SK-N-DZ (cell line): ENCODE results near the gene IPCEF1.
A peak's percentile ranks its signal among the peaks of the same experiment; 100 is the strongest.

Experiments
- DNase-seq: peaks from one replicate; pipeline ENCODE4 v3.0.0-alpha.2; 2015; ENCODE audit warnings: low spot score

The IPCEF1 gene

GRCh38 chr6:154371281-154371680, 14.7 kb upstream of the IPCEF1 start:
- no peak for DNase-seq

- DNase-seq = no peak
Measured at GRCh38 chr6:154370545-154370944, 13.9 kb upstream of the IPCEF1 start.

DNA sequence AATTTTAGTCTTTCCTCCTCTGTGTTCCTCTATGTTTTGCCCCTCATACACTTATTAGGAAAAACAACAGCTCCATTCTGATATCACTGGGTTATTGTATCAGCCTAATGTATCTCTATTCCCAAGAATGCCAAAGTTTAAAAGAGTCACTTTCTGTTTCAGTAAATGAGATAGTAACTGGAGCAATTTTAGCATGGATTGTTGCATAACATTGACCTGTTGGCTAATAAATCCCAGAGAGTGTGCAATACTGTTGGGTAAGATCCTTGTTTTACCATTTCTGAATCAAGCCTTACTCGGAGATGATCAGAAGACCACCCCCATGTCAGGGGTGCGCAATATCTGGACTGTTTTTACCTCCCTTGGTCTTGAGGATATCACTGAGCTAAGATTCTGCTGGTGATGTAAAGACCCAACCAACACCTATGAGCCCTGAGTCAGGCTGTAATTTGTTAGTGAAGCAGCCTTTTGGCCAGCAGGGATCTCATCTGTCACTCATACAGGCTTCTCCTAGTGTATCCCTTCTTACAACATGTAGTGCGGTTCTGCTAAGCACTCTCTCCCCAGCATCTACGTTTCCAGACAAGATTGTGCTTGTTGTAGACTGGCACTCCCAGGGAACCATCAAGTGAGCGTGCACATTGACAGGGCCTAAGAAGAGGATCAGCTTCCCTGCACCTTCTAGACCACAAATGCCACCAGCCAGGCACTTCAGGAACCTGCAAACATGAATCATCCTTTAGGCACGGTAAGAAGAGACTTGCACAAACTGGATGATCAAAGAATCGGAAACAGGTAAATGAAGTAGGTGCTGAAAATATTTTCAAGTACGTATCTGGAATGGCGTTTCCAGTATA, 11.5 kb upstream of the IPCEF1 start:
- DNase-seq = no peak

GRCh38 chr6:154367336-154367735, 10.7 kb upstream of the IPCEF1 start:
- no peak for DNase-seq

GRCh38 chr6:154363821-154364220, 7.2 kb upstream of the IPCEF1 start:
- no peak for DNase-seq

DNA sequence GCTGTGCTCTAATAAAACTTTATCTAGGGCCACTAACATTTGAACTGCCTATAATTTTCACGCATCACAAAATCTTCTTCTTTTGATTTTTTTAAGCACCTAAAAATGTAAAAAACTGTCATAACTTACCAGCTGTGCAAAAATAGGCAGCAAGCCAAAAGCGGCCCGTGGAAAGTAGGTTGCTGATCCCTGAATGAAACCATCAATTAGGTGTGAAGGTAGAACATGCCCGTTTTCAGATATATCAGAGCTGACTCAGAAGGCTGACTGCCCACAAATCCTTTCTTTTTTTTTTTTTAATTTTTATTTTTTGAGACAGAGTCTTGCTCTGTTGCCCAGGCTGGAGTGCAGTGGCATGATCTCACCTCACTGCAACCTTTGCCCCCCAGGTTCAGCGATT, 4.9 kb upstream of the IPCEF1 start:
- DNase-seq = no peak

GRCh38 chr6:154360476-154360875, 3.9 kb upstream of the IPCEF1 start:
- DNase-seq = no peak

- no peak for DNase-seq
Measured at GRCh38 chr6:154359679-154360078, 3.1 kb upstream of the IPCEF1 start.

DNA sequence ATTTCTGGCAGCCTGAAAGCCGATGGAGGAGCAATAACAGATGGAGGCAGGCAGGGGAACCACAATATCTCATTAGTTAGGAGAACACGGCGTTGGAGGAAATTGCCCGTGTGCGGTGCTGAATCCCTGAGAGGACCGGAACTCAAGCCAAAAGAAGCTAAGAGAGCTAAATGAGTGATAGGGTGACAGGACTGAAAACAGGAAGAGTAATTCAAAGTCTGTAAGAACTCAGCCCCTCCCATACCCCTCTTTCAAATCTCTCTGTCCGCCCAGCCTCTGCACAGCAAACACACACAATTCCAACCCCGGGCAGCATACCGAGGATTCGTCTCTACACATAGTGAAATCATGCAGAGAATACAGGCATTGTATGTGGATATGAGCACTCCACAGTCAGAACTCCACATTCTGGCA, 2.6 kb upstream of the IPCEF1 start:
- no peak for DNase-seq

GRCh38 chr6:154358019-154358545, 1.5 kb upstream of the IPCEF1 start:
- DNase-seq = no peak

GRCh38 chr6:154356113-154356512, 490 bp downstream of the IPCEF1 start:
- DNase-seq = no peak

GRCh38 chr6:154354265-154354777, 2.3 kb downstream of the IPCEF1 start:
- no peak for DNase-seq

- no peak for DNase-seq
Measured at GRCh38 chr6:154353626-154354025, 3.0 kb downstream of the IPCEF1 start.

DNA sequence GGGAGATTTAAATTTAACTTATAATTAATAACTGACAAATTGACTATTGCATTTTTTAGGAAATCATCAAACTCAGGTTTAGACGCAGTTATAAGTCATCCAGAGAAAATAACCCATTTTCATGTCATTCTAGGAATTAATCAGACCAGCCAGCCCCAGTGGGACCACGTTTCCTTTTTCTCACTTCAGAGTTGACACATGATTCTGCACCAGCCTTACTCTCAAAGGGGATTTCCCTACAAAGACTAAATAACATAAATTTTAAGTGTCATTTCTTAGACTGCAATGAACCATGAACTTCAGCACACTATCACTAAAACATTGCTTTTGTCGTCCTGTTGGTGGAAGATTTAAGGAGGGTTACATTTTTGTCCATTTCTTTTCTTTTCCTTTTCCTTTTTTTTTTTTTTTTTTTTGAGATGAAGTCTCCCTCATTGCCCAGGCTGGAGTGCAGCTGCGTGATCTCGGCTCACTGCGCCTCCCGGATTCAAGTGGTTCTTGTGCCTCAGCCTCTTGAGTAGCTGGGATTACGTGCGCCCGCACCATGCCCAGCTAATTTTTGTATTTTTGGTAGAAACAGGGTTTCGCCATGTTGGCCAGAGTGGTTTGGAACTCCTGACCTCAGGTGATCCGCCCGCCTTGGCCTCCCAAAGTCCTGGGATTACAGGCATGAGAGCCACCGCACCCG, 3.6 kb downstream of the IPCEF1 start:
- no peak for DNase-seq

DNA sequence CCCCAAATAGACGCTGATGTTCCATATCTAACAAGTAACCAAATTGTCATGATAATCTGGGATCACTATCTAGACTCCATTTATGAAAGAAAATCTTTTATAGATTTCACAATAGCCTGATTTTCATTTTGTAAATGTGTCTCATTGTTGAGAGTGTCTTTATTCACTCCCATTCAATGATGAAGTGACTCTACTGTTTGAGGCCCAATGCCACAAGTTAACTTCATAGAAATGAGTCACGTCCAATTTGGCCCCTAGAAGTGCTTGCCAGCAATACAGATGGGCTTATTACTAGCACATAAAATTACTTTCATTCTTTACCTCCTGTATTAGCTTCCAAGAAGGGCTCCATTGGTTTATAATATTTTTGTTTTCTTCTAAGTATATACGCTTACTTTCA, 6.3 kb downstream of the IPCEF1 start:
- no peak for DNase-seq

GRCh38 chr6:154347981-154348380, 8.6 kb downstream of the IPCEF1 start:
- no peak for DNase-seq

- no peak for DNase-seq
Measured at GRCh38 chr6:154345811-154346210, 10.8 kb downstream of the IPCEF1 start.

DNA sequence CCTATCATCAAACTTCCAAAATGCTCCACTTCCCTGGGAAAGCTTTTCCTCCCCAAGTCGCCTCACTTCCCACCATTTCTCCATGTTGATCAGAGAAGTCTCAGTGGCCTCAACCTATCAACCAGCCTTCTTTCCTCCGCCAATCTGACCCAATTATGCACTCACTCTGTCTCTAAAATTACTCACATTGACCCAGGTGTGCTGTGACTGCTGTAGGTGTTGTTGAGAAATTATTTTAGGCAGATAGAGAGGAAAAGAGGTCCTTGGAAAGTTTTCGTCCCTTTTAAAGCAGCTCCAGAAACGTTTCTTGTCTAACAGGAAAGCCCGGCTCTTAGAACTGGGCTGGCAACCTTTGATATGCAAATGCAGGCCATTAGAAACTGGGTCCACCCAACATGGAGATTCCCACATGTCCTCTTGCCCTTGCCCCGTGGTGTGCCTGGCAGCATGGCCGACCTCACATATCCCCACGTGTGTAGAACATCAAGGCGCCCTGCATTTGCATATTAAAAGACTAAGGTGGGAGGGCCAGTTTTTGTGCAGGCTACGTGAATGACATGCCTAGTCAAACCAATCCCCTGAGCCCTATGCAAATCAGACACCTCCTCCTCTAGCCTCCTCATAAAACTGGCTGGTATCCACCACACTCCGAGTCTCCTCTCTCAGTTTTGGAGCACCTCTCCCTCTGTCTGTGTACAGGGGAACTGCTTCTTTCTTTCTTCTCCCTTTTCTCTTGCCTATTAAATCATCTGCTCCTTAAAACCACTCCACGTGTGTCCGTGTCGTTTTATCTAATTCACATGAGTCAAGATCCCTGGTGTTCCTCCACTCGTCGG, 12.9 kb downstream of the IPCEF1 start:
- DNase-seq = peak; percentile 21

- no peak for DNase-seq
Measured at GRCh38 chr6:154341871-154342270, 14.7 kb downstream of the IPCEF1 start.

GRCh38 chr6:154341336-154341735, 15.3 kb downstream of the IPCEF1 start:
- no peak for DNase-seq

DNA sequence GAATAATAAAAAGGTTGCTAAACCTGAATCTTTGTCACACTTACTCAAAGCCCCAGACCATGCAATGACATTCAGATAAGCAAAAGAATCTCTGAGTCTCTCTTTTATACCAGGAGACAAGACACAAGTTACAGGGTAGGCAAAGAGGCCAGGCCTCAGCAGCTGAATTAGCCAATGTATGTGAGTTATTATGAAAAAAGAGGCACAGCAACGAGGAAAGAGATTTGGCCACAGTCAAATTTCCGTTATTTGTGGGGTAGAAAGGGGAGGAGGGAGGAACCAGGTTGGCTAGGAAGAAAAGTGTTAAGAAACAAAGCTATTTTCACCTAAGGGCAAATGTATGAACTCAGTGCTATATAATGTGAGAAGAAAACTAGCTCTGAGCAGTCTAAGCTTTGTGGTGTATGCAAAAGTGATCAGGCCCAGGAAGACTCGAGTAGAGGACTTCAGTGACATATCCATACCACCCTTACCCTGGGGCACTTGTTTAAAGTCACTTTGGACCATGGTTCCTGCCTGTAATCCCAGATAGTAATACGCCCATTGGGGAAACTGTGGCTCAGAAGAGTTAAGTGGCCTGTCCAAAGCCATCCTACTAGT, 19.1 kb downstream of the IPCEF1 start:
- no peak for DNase-seq
